Calu3 (cell line): ENCODE measurements around the gene AQP9. TPM values are rescaled to one million over a fixed set of nuclear protein-coding genes. Genes with fewer than 3 reads are reported as not detected.

ENCODE experiments used
- BruUV-seq: library from RNA; stranded (reverse); fragments of 400-500 nt; replicated peaks from 2 replicates; lab custom pipeline; 2021; lab: Mats Ljungman, UMichigan
- CTCF ChIA-PET: fragments of 300-600 bp; sonication (Branson Sonifier 250); formaldehyde crosslinking; loops from one replicate; lab custom pipeline; 2022; ENCODE audit warnings: antibody characterized with exemption; lab: Charles Lee
- DNase-seq: peaks from one replicate; pipeline ENCODE4 v3.0.0; 2022
- H3K27ac Mint-ChIP-seq: one replicate; pipeline ENCODE4 v1.8.0; 2022; ENCODE audit warnings: mixed read lengths; ENCODE audit not compliant: unreplicated experiment
- H3K27me3 Mint-ChIP-seq: one replicate; pipeline ENCODE4 v1.8.0; 2022; ENCODE audit warnings: mixed read lengths; ENCODE audit not compliant: unreplicated experiment
- H3K36me3 Mint-ChIP-seq: one replicate; pipeline ENCODE4 v1.8.0; 2022; ENCODE audit warnings: mild to moderate bottlenecking, moderate library complexity, mixed read lengths; ENCODE audit not compliant: insufficient read depth, unreplicated experiment
- H3K4me1 Mint-ChIP-seq: one replicate; pipeline ENCODE4 v1.8.0; 2022; ENCODE audit warnings: mild to moderate bottlenecking, low read depth, mixed read lengths; ENCODE audit not compliant: unreplicated experiment
- H3K4me3 Mint-ChIP-seq: one replicate; pipeline ENCODE4 v1.8.0; 2022; ENCODE audit warnings: mild to moderate bottlenecking, low read depth, moderate library complexity, mixed read lengths; ENCODE audit not compliant: unreplicated experiment
- H3K9me3 Mint-ChIP-seq: one replicate; pipeline ENCODE4 v1.8.0; 2022; ENCODE audit warnings: low read depth, mixed read lengths; ENCODE audit not compliant: unreplicated experiment
- CTCF ChIP-seq: fragments of 200-600 bp; IDR thresholded peaks from one replicate; pipeline ENCODE4 v1.8.0; 2022; ENCODE audit warnings: antibody characterized with exemption; ENCODE audit not compliant: unreplicated experiment
- intact Hi-C: fragments of 100-400 bp; cut with micrococcal nuclease; formaldehyde crosslinking; loops from one replicate; pipeline ENCODE4 v1.10.0; 2022; ENCODE audit not compliant: unreplicated experiment
- total RNA-seq: library from RNA; stranded (reverse); gene quantifications from 2 replicates; pipeline ENCODE4 v1.2.3, GENCODE V29; 2022

AQP9 gene
- total RNA-seq, 1 experiment from 2014 or later = not detected

GRCh38 chr15:58145606-58146005 lies 7.4 kb downstream of the AQP9 start:
- no peaks in the 10 kb centered on the region for H3K9me3 Mint-ChIP-seq
- H3K27ac Mint-ChIP-seq = no peak overlapping the region
- no TSS peak for BruUV-seq

GRCh38 chr15:58146211-58146610 lies 8.0 kb downstream of the AQP9 start:
- Mint-ChIP-seq H3K4me1 (no peaks in the 10 kb centered on the region), H3K4me3 (no peak overlapping the region), H3K27ac (no peak overlapping the region), H3K9me3 (no peaks in the 10 kb centered on the region), H3K27me3 (peaks cover 24% of the 10 kb centered on the region), H3K36me3 (no peaks in the 10 kb centered on the region)
- TF ChIP-seq CTCF = no peak
- no peak for DNase-seq
- no TSS peak for BruUV-seq
- intact Hi-C loops = no loop called here
- CTCF ChIA-PET = no interaction called here

More at GRCh38 chr15:58145606-58146005, 7.4 kb downstream of the AQP9 start:
- CTCF ChIA-PET = no interaction called here
- no peak overlapping the region for H3K4me3 Mint-ChIP-seq
- H3K36me3 Mint-ChIP-seq = no peaks in the 10 kb centered on the region
- H3K27me3 Mint-ChIP-seq = peaks cover 30% of the 10 kb centered on the region
- TF ChIP-seq CTCF = no peak
- H3K4me1 Mint-ChIP-seq = no peaks in the 10 kb centered on the region
- intact Hi-C loops = no loop called here
- DNase-seq = no peak

- H3K4me3 Mint-ChIP-seq = no peak overlapping the region
- H3K4me1 Mint-ChIP-seq = no peaks in the 10 kb centered on the region
- CTCF ChIA-PET = no interaction called here
- BruUV-seq = no TSS peak
- DNase-seq = no peak
- no peaks in the 10 kb centered on the region for H3K36me3 Mint-ChIP-seq
- TF ChIP-seq CTCF = no peak
- no peak overlapping the region for H3K27ac Mint-ChIP-seq
- no peaks in the 10 kb centered on the region for H3K9me3 Mint-ChIP-seq
- H3K27me3 Mint-ChIP-seq = peaks cover 19% of the 10 kb centered on the region
- intact Hi-C loops = no loop called here
Observed at GRCh38 chr15:58146749-58147148, 8.6 kb downstream of the AQP9 start.

- H3K27ac Mint-ChIP-seq = no peak overlapping the region
- no peak for TF ChIP-seq CTCF
- H3K27me3 Mint-ChIP-seq = peaks cover 14% of the 10 kb centered on the region
- no peaks in the 10 kb centered on the region for H3K4me1 Mint-ChIP-seq
- BruUV-seq = no TSS peak
- intact Hi-C loops = no loop called here
- no peak for DNase-seq
- CTCF ChIA-PET = no interaction called here
- no peaks in the 10 kb centered on the region for H3K9me3 Mint-ChIP-seq
- no peaks in the 10 kb centered on the region for H3K36me3 Mint-ChIP-seq
- H3K4me3 Mint-ChIP-seq = no peak overlapping the region
Observed at GRCh38 chr15:58147171-58147611, 9.0 kb downstream of the AQP9 start.
